Prostate gland (tissue), 2 donors: Measurements from ENCODE around the gene KIF16B. TPM values are rescaled to one million over a fixed set of nuclear protein-coding genes. Genes with fewer than 3 reads are reported as not detected.

Experiments
- DNase-seq: peaks from one replicate; pipeline ENCODE4 v3.0.0-alpha.2; 2019; ENCODE audit warnings: low spot score
- H3K27ac ChIP-seq, 2 donors: fragments of 200-600 bp; sonication (generic); 2 replicates each; pipeline ENCODE4 v1.5.1; 2017 to 2019
- H3K27me3 ChIP-seq: fragments of 200-600 bp; sonication (generic); replicated peaks from 2 replicates; pipeline ENCODE4 v1.5.1; 2019; ENCODE audit not compliant: insufficient read depth
- H3K36me3 ChIP-seq, 2 donors: fragments of 200-600 bp; sonication (generic); 1 replicate in 1 of 2; 2 replicates in 1 of 2; pipeline versions ENCODE4 v1.5.1 to v1.8.1; 2017 to 2019
- H3K4me1 ChIP-seq: fragments of 200-600 bp; sonication (generic); replicated peaks from 2 replicates; pipeline ENCODE4 v1.5.1; 2019
- H3K4me3 ChIP-seq, 2 donors: fragments of 200-600 bp; sonication (generic); 2 replicates each; pipeline ENCODE4 v1.5.1; 2017 to 2019
- H3K9me3 ChIP-seq: fragments of 200-600 bp; sonication (generic); 2 replicates; pipeline ENCODE4 v1.5.1; 2017
- POLR2A ChIP-seq: fragments of 450-650 bp; IDR thresholded peaks from one replicate; pipeline ENCODE4 v1.6.1; 2016; ENCODE audit warnings: antibody characterized with exemption, mild to moderate bottlenecking
- POLR2AphosphoS5 ChIP-seq: sonication (generic); formaldehyde crosslinking; IDR thresholded peaks from one replicate; pipeline ENCODE4 v1.6.1; 2017; ENCODE audit warnings: antibody characterized with exemption
- WGBS: methylation state at CpG from one replicate; pipeline ENCODE4 v1.1.5; 2018; 5-methylcytosine and 5-hydroxymethylcytosine counted together
- intact Hi-C: fragments of 100-400 bp; cut with DNase I; formaldehyde crosslinking; loops from one replicate; pipeline ENCODE4 v1.14.2; 2022
- total RNA-seq, 2 donors: library from RNA; depleted of rRNA; stranded (reverse); fragments of >200 nt; gene quantifications; one replicate each; pipeline ENCODE4 v1.1.0, GENCODE V29; 2016
- TF ChIP-seq, protein P1 (sequence below), 4 experiments: fragments of 200-600 bp in 2 of 4; fragments of 450-650 bp in 2 of 4; sonication (generic) in 2 of 4; IDR thresholded peaks; 1 replicate in 3 of 4; 2 replicates in 1 of 4; pipeline ENCODE4 v1.5.1; 2016 to 2019; ENCODE audit warnings: antibody characterized with exemption in 4 of 4, mild to moderate bottlenecking in 2 of 4, moderate library complexity in 2 of 4

KIF16B gene
- total RNA-seq, 2 donors from 2014 or later, result 11.5 to 24.4 TPM

DNA sequence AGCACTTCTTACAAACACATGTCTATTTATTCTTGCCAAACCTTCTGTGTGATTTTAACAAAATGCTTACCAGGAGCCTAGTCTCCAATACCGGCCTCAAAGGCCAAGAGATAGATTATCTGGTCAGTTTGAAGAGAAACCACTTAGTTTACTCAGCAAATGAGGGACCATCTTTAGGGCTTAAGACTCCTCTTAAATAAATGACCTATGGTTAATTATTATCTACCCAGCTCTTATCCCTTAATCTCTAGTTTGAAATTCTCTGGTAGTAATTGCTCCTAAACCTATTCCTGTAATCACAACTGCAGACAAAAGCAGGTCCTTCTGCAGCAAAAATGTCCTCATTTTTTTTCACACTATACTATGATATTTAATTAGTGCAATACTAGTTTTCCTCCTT is 301.8 kb downstream of the KIF16B start:
- no peak for TF ChIP-seq POLR2A
- TF ChIP-seq, protein P1, sequence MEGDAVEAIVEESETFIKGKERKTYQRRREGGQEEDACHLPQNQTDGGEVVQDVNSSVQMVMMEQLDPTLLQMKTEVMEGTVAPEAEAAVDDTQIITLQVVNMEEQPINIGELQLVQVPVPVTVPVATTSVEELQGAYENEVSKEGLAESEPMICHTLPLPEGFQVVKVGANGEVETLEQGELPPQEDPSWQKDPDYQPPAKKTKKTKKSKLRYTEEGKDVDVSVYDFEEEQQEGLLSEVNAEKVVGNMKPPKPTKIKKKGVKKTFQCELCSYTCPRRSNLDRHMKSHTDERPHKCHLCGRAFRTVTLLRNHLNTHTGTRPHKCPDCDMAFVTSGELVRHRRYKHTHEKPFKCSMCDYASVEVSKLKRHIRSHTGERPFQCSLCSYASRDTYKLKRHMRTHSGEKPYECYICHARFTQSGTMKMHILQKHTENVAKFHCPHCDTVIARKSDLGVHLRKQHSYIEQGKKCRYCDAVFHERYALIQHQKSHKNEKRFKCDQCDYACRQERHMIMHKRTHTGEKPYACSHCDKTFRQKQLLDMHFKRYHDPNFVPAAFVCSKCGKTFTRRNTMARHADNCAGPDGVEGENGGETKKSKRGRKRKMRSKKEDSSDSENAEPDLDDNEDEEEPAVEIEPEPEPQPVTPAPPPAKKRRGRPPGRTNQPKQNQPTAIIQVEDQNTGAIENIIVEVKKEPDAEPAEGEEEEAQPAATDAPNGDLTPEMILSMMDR (IDR thresholded peaks at IDR 0.05), result no peak
- TF ChIP-seq POLR2AphosphoS5, result no peak
- WGBS, result 68% methylated on average over 1 of the region's 1 CpG
- no peaks in the 10 kb centered on the region for H3K4me1 ChIP-seq

DNA sequence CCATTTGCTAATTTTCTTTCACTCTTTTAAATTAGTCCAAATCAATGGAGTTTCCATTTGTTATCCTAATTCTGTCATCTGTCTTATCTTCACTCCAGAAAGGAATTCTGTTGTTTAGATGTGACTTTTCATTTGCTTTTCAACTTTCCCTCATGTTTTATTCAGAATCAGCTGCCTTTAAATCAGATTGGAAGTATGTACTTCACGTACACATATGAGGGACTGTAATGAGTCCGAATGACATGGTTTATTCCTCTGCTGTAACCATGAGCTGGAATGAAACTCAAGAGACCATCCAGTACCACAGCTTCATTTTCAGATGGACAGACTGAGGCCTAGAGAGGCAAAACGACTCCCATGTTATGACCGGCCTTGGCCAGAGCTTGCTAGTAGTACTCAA is 302.3 kb downstream of the KIF16B start:
- intact Hi-C loops, result no loop called here
- Histone ChIP-seq H3K27ac (no peak overlapping the region), H3K4me3 (no peak overlapping the region), H3K9me3 (no peaks in the 10 kb centered on the region), H3K4me1 (no peaks in the 10 kb centered on the region), H3K27me3 (no peaks in the 10 kb centered on the region), H3K36me3 (no peaks in the 10 kb centered on the region)
- DNase-seq, result no peak
- WGBS, result 83% methylated on average over 4 of the region's 4 CpGs
- TF ChIP-seq, protein P1 (IDR thresholded peaks at IDR 0.05), result no peak
- TF ChIP-seq POLR2AphosphoS5 (no peak), POLR2A (no peak)

More for the DNA sequence above, 301.8 kb downstream of the KIF16B start:
- no peaks in the 10 kb centered on the region for H3K9me3 ChIP-seq
- no peak overlapping the region for H3K27ac ChIP-seq
- intact Hi-C loops, result no loop called here
- no peaks in the 10 kb centered on the region for H3K27me3 ChIP-seq
- no peak overlapping the region for H3K4me3 ChIP-seq
- no peaks in the 10 kb centered on the region for H3K36me3 ChIP-seq
- DNase-seq, result no peak

DNA sequence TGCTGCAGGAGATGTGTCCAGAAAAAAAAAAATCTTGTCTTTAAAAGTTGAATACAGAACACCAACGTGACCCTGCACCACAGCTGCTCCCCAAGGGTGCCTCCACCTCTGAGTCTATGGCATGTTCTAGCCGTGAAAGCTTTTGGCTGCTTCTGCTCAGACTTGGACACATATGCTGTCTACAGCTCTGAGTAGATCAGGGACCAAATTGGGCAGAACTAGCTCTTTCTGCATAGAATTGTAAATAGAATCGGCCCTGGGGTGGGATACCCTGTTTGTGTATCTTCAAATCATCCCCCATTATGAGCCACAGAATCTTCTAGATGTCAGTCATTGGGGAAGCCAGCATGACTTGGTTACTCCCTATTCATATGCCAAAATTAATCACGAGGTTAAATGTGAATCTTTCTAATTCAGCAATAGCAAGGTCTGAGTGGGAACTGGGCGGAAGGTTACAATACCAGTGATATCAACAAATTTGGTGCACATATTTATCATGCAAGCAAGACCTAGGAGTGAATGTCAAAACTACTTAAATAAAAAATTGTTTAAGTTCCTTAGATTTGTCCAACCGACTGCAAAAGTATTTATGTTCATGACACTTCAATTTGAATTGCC is 302.8 kb downstream of the KIF16B start:
- no peak for TF ChIP-seq POLR2A
- TF ChIP-seq, protein P1 (IDR thresholded peaks at IDR 0.05), result no peak
- no peak for TF ChIP-seq POLR2AphosphoS5
- DNase-seq, result no peak
- H3K36me3 ChIP-seq, result no peaks in the 10 kb centered on the region
- H3K4me3 ChIP-seq, result no peak overlapping the region
- no peaks in the 10 kb centered on the region for H3K4me1 ChIP-seq
- H3K27ac ChIP-seq, result no peak overlapping the region
- no peaks in the 10 kb centered on the region for H3K9me3 ChIP-seq
- H3K27me3 ChIP-seq, result no peaks in the 10 kb centered on the region
- 93% methylated on average over 6 of the region's 6 CpGs for WGBS
- intact Hi-C loops, result no loop called here

DNA sequence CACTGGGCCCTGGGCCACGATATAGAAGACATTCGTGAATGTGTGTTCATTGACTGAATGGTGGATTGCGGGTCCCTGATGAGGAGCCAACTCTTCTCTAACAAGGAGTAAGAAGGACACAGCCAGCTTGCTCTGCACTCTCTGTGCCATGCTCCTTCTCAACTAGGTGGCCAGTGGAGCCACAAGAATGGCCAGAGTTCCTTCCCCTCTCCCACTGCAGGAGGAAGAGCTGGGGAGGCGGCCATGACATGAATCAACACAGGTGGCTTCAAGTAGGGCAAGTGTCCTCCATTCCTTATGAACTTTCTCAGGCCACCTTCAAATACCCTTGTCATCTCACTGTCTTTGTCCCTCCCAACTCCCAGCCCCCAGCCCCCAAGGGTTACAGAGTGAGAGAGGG is 305.7 kb downstream of the KIF16B start:
- 100% methylated on average over 4 of the region's 4 CpGs for WGBS
- DNase-seq, result no peak
- Histone ChIP-seq H3K4me3 (no peak overlapping the region), H3K36me3 (no peaks in the 10 kb centered on the region), H3K9me3 (no peaks in the 10 kb centered on the region), H3K27ac (no peak overlapping the region), H3K27me3 (no peaks in the 10 kb centered on the region), H3K4me1 (no peaks in the 10 kb centered on the region)
- no peak for TF ChIP-seq POLR2A
- TF ChIP-seq POLR2AphosphoS5, result no peak
- TF ChIP-seq, protein P1 (IDR thresholded peaks at IDR 0.05), result no peak
- intact Hi-C loops, result no loop called here

DNA sequence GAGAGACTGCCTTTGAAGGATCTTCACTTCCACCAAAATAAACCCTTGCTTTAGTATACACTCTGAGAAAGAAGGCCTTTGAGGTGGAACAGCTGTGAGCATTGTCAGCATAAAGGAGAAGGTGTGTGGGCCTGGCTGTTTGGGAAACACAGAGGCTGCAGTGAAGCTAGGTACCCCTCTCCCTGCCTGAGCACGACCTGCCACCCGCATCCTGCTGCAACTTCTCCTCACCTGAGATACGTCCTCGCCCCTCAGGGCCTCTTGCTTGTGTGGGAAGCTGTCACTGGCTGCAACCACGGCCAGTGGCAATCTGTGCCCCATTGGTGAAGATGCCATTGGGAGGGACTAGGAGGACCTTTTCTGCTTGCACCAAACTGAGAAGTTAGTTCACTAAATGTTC is 307.9 kb downstream of the KIF16B start:
- intact Hi-C loops, result no loop called here
- Histone ChIP-seq H3K4me1 (no peaks in the 10 kb centered on the region), H3K4me3 (no peak overlapping the region), H3K36me3 (no peaks in the 10 kb centered on the region), H3K27ac (no peak overlapping the region), H3K9me3 (no peaks in the 10 kb centered on the region), H3K27me3 (no peaks in the 10 kb centered on the region)
- WGBS, result 93% methylated on average over 5 of the region's 5 CpGs
- TF ChIP-seq, protein P1 (IDR thresholded peaks at IDR 0.05), result no peak
- no peak for TF ChIP-seq POLR2AphosphoS5
- no peak for TF ChIP-seq POLR2A
- DNase-seq, result no peak
